Keratinocyte (primary cell): Measurements from ENCODE around the gene MTFMT. TPM values are rescaled to one million over a fixed set of nuclear protein-coding genes. Genes with fewer than 3 reads are reported as not detected.

Source experiments
- DNase-seq: peaks from one replicate; pipeline ENCODE4 v3.0.0-alpha.2; 2011; ENCODE audit warnings: low read depth, missing footprints, low spot score
- FAIRE-seq: peaks from 2 replicates; lab custom pipeline; 2011; peaks lifted over from hg19 to GRCh38; lab: Jason Lieb, UNC
- H2AFZ ChIP-seq: 2 replicates; pipeline ENCODE4 v1.6.0; 2012; ENCODE audit warnings: low read length, control low read depth, inconsistent platforms; ENCODE audit not compliant: control insufficient read depth
- H3K27ac ChIP-seq: 2 replicates; pipeline ENCODE4 v1.5.1; 2011; ENCODE audit warnings: low read length; ENCODE audit not compliant: control insufficient read depth, insufficient read depth
- H3K27me3 ChIP-seq: 3 replicates; pipeline ENCODE4 v1.6.0; 2011; ENCODE audit warnings: low read length; ENCODE audit not compliant: control insufficient read depth, insufficient read depth; ENCODE audit errors: extremely low read depth
- H3K36me3 ChIP-seq, 2 experiments: 2 replicates in 1 of 2; 3 replicates in 1 of 2; pipeline ENCODE4 v1.5.1; 2011; ENCODE audit warnings: low read length in 2 of 2, mild to moderate bottlenecking in 1 of 2; ENCODE audit not compliant: control insufficient read depth in 2 of 2, insufficient read depth in 2 of 2; ENCODE audit errors: extremely low read depth in 1 of 2
- H3K4me1 ChIP-seq: 3 replicates; pipeline ENCODE4 v1.5.1; 2011; ENCODE audit warnings: low read length; ENCODE audit not compliant: control insufficient read depth, insufficient read depth; ENCODE audit errors: extremely low read depth
- H3K4me2 ChIP-seq: 3 replicates; pipeline ENCODE4 v1.6.0; 2011; ENCODE audit warnings: low read depth, low read length; ENCODE audit not compliant: control insufficient read depth, insufficient read depth; ENCODE audit errors: extremely low read depth
- H3K4me3 ChIP-seq, 3 experiments: fragments of 200-600 bp in 1 of 3; sonication (generic) in 1 of 3; 2 replicates in 2 of 3; 3 replicates in 1 of 3; pipeline ENCODE4 v1.5.1; 2011 to 2016; ENCODE audit warnings: low read length in 3 of 3, mild to moderate bottlenecking in 3 of 3, control low read depth in 2 of 3, inconsistent platforms in 1 of 3, low read depth in 1 of 3, mixed read lengths in 1 of 3, mixed run types in 1 of 3, moderate library complexity in 1 of 3; ENCODE audit not compliant: control insufficient read depth in 2 of 3, insufficient read depth in 2 of 3; ENCODE audit errors: extremely low read depth in 1 of 3
- H3K79me2 ChIP-seq: 2 replicates; pipeline ENCODE4 v1.6.0; 2012; ENCODE audit warnings: low read length; ENCODE audit not compliant: control insufficient read depth, insufficient read depth
- H3K9ac ChIP-seq: 3 replicates; pipeline ENCODE4 v1.6.0; 2011; ENCODE audit warnings: low read length; ENCODE audit not compliant: control insufficient read depth, insufficient read depth; ENCODE audit errors: extremely low read depth
- H3K9me1 ChIP-seq: 3 replicates; pipeline ENCODE4 v1.6.0; 2011; ENCODE audit warnings: low read length; ENCODE audit not compliant: control insufficient read depth, insufficient read depth; ENCODE audit errors: extremely low read depth
- H3K9me3 ChIP-seq: 2 replicates; pipeline ENCODE4 v1.5.1; 2012; ENCODE audit warnings: low read depth, low read length; ENCODE audit not compliant: control insufficient read depth
- H4K20me1 ChIP-seq: 3 replicates; pipeline ENCODE4 v1.6.0; 2011; ENCODE audit warnings: low read length; ENCODE audit not compliant: control insufficient read depth, insufficient read depth; ENCODE audit errors: extremely low read depth
- CTCF ChIP-seq, 3 experiments: IDR thresholded peaks in 1 of 3; conservative IDR thresholded peaks in 1 of 3; optimal IDR thresholded peaks in 1 of 3; 2 replicates in 2 of 3; 3 replicates in 1 of 3; pipeline versions ENCODE3 to v1.5.1; 2011; ENCODE audit warnings: low read length in 3 of 3, mild to moderate bottlenecking in 3 of 3, moderate library complexity in 2 of 3, control low read depth in 1 of 3, inconsistent platforms in 1 of 3; ENCODE audit not compliant: insufficient read depth in 2 of 3; ENCODE audit errors: extremely low read depth in 1 of 3
- EZH2 ChIP-seq: IDR thresholded peaks from one replicate; pipeline ENCODE4 v1.6.1; 2012; ENCODE audit warnings: inconsistent platforms, mild to moderate bottlenecking, low read length, moderate library complexity
- dilution Hi-C: fragments of 300-500 bp; cut with MboI; formaldehyde crosslinking; loops from one replicate; pipeline ENCODE4 v1.7.0; 2020; ENCODE audit warnings: low sequenced_read_pairs; ENCODE audit not compliant: extremely low pct_ligation_motif_present
- polyA plus RNA-seq, 5 experiments: library from polyadenylated mRNA; depleted of rRNA in 3 of 5; stranded (reverse) in 3 of 5; stranded (forward) in 1 of 5; unstranded in 1 of 5; fragments of >200 nt; gene quantifications; 1 replicate in 1 of 5; 2 replicates in 3 of 5; 3 replicates in 1 of 5; pipeline versions ENCODE4 v1.2.1 to v1.2.3, GENCODE V29; 2011 to 2012; ENCODE audit warnings: missing spikeins in 2 of 5, low read depth in 1 of 5, low replicate concordance in 1 of 5

The MTFMT gene
- polyA plus RNA-seq, 1 donor (not counting 4 experiments of a cell fraction or from before 2014, with no cell fraction given) = 21.0 TPM

DNA sequence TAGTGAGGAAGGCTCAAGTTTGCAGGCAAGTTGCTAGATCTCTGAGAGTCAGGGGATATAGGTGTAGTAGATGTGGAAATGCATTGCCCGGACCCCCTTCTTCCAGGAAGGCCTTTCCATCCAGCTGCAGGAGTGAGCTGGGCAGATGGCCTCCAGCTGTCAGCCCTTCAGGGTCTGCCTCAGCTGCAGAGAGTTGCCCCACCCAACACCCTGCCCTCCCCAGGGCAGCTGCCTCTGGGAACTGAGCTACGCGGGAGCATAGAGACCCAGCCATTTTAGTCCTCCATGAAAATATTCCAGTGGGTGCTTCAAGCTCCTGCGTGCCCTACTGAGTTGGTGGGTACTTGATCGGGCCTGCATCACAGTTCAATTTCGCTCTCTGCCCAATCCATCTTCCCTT lies 69.3 kb downstream of the MTFMT start:
- no peak overlapping the region for H2AFZ ChIP-seq
- no peaks in the 10 kb centered on the region for H3K4me1 ChIP-seq
- H3K9me1 ChIP-seq = no peaks in the 10 kb centered on the region
- H3K27ac ChIP-seq = no peak overlapping the region
- dilution Hi-C loops = no loop called here
- H3K9ac ChIP-seq = no peak overlapping the region
- H3K4me3 ChIP-seq = no peak overlapping the region
- DNase-seq = no peak
- no peak overlapping the region for H3K4me2 ChIP-seq
- TF ChIP-seq CTCF (optimal IDR thresholded peaks at IDR 0.05 in 1 of 3, IDR thresholded peaks at IDR 0.05 in 1 of 3, conservative IDR thresholded peaks at IDR 0.05 in 1 of 3; ENCODE audit: extremely low read depth in 1 of 3, insufficient read depth in 2 of 3, low read length in 3 of 3) (no peak), EZH2 (no peak)
- H3K27me3 ChIP-seq = no peaks in the 10 kb centered on the region
- H4K20me1 ChIP-seq = no peaks in the 10 kb centered on the region
- no peaks in the 10 kb centered on the region for H3K79me2 ChIP-seq
- H3K36me3 ChIP-seq = peaks cover 23% of the 10 kb centered on the region in 2 experiments
- no peak for FAIRE-seq
- H3K9me3 ChIP-seq = no peaks in the 10 kb centered on the region

- FAIRE-seq (no peak), DNase-seq (no peak)
- dilution Hi-C loops = no loop called here
Measured at GRCh38 chr15:64959128-64959527, 70.3 kb downstream of the MTFMT start.

GRCh38 chr15:64954395-64954794 lies 75.0 kb downstream of the MTFMT start:
- H3K27me3 ChIP-seq = no peaks in the 10 kb centered on the region
- dilution Hi-C loops = no loop called here
- H2AFZ ChIP-seq = no peak overlapping the region
- no peak overlapping the region for H3K4me2 ChIP-seq
- DNase-seq (no peak), FAIRE-seq (no peak)
- no peaks in the 10 kb centered on the region for H3K9me3 ChIP-seq
- H3K4me3 ChIP-seq = no peak overlapping the region
- H3K36me3 ChIP-seq = peaks cover 7 to 8% of the 10 kb centered on the region in 2 experiments
- no peak overlapping the region for H3K27ac ChIP-seq
- no peak for TF ChIP-seq EZH2
- no peak for TF ChIP-seq CTCF (optimal IDR thresholded peaks at IDR 0.05 in 1 of 3, IDR thresholded peaks at IDR 0.05 in 1 of 3, conservative IDR thresholded peaks at IDR 0.05 in 1 of 3; ENCODE audit: extremely low read depth in 1 of 3, insufficient read depth in 2 of 3, low read length in 3 of 3)
- H3K79me2 ChIP-seq = no peaks in the 10 kb centered on the region
- no peaks in the 10 kb centered on the region for H3K9me1 ChIP-seq
- H3K4me1 ChIP-seq = no peaks in the 10 kb centered on the region
- no peaks in the 10 kb centered on the region for H4K20me1 ChIP-seq
- H3K9ac ChIP-seq = no peak overlapping the region

More at GRCh38 chr15:64959128-64959527, 70.3 kb downstream of the MTFMT start:
- Histone ChIP-seq H3K4me2 (no peak overlapping the region), H3K27me3 (no peaks in the 10 kb centered on the region), H2AFZ (no peak overlapping the region), H3K79me2 (no peaks in the 10 kb centered on the region), H3K36me3 (peaks cover 16 to 19% of the 10 kb centered on the region in 2 experiments), H3K4me1 (no peaks in the 10 kb centered on the region), H3K4me3 (no peak overlapping the region), H3K9ac (no peak overlapping the region), H3K9me3 (no peaks in the 10 kb centered on the region), H3K9me1 (no peaks in the 10 kb centered on the region), H4K20me1 (no peaks in the 10 kb centered on the region), H3K27ac (no peak overlapping the region)
- TF ChIP-seq EZH2 = no peak
